GM18519 (cell line): ENCODE results near the gene PCDHA1.
"Not testable (repeated sequence)": the region's sequence is repeated elsewhere in the genome, so short reads cannot be mapped to it uniquely, and the experiment has no call there.

Source experiments
- ATAC-seq: cut with Tn5 transposase; IDR thresholded peaks from one replicate; pipeline ENCODE4 v1.9.1; 2021; ENCODE audit warnings: mild to moderate bottlenecking, moderate library complexity; ENCODE audit not compliant: unreplicated experiment, low FRiP score

PCDHA1 gene

GRCh38 chr5:140848139-140849102 lies 62.5 kb downstream of the PCDHA1 start, which contains the start of gene PCDHA9:
Gene PCDHA9 (plus strand): TSS chr5:140848382. CDS start chr5:140848496, 114 bp downstream.
- ATAC-seq = not testable (repeated sequence)

GRCh38 chr5:140849831-140850634 lies 64.1 kb downstream of the PCDHA1 start:
- not testable (repeated sequence) for ATAC-seq

DNA sequence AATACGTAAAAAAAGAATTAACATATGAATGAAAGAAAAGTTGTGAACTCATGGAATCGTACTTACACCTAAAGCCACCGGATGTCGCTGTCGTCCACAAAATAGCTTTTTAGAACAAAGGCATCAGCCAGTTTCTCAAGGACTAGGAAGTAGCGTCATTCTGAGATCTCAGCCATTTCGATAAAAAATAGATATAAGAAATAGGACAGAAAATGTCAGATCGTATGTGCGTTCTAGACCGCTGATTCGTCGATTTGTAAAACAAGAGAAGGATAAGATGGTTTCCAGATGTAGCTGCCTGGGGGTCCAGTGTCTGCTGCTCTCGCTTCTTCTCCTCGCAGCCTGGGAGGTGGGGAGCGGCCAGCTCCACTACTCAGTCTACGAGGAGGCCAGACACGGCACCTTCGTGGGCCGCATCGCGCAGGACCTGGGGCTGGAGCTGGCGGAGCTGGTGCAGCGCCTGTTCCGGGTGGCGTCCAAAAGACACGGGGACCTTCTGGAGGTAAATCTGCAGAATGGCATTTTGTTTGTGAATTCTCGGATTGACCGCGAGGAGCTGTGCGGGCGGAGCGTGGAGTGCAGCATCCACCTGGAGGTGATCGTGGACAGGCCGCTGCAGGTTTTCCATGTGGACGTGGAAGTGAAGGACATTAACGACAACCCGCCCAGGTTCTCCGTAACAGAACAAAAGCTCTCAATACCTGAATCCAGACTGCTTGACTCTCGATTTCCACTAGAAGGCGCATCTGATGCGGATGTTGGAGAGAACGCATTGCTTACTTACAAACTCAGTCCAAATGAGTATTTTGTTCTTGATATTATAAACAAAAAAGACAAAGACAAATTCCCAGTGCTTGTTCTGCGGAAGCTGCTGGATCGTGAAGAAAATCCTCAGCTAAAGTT lies 70.1 kb downstream of the PCDHA1 start, which contains the start of gene PCDHA10:
TSS of gene PCDHA10 (plus strand) at position 126 of the 903 bp plus-strand sequence. CDS start at position 278, 152 bp downstream.
- no peak for ATAC-seq

- ATAC-seq = no peak
Measured at GRCh38 chr5:140857177-140857986, 71.4 kb downstream of the PCDHA1 start.

- no peak for ATAC-seq
Measured at GRCh38 chr5:140857987-140858240, 72.0 kb downstream of the PCDHA1 start.

DNA sequence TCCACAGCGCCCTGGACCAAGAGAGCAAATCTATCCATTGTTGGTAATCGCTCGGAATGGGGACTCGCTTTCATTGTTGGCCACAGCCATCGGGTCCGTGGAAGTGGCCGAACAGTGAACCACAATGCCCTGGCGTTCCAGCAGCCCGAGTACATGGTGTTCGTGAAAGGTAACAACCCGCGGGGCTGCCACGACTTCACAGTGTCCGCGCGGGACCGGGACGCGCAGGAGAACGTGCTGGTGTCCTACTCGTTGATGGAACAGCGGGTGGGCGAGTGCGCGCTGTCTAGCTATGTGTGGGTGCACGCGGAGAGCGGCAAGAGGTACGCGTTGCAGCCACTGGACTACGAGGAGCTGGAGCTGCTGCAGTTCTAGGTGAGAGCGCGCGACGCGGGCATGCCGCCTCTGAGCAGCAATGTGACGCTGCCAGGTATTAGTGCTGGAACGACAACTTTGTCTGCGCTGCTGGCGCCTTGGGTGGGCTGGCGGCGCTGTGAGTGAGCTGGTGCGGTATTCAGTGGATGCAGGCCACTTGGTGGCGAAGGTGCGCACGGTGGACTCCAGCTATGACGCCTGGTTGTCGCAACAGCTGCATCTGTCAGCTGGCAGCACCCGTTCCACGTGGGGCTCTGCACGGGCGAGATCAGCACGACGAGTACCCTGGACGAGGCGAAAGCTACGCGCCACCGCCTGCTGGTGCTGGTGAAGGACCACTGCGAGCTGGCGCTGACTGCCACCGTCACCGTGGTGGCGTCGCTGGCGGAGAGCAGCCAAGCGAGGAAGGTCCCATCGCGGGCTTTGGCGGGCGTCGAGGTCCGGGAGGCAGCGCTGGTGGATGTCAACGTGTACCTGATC lies 76.7 kb downstream of the PCDHA1 start:
- no peak for ATAC-seq

GRCh38 chr5:140868721-140869554 lies 83.0 kb downstream of the PCDHA1 start, which contains the start of gene PCDHA11:
Gene PCDHA11 (plus strand): TSS chr5:140868957. CDS start chr5:140869104, 147 bp downstream.
- no peak for ATAC-seq

- ATAC-seq = no peak
Measured at GRCh38 chr5:140869555-140869886, 83.6 kb downstream of the PCDHA1 start.

- no peak for ATAC-seq
Measured at GRCh38 chr5:140870221-140871201, 84.6 kb downstream of the PCDHA1 start.

- no peak for ATAC-seq
Measured at GRCh38 chr5:140875085-140876065, 89.4 kb downstream of the PCDHA1 start, which contains the start of gene PCDHA12. Gene PCDHA12 (plus strand): TSS chr5:140875308. CDS start chr5:140875473, 165 bp downstream.

DNA sequence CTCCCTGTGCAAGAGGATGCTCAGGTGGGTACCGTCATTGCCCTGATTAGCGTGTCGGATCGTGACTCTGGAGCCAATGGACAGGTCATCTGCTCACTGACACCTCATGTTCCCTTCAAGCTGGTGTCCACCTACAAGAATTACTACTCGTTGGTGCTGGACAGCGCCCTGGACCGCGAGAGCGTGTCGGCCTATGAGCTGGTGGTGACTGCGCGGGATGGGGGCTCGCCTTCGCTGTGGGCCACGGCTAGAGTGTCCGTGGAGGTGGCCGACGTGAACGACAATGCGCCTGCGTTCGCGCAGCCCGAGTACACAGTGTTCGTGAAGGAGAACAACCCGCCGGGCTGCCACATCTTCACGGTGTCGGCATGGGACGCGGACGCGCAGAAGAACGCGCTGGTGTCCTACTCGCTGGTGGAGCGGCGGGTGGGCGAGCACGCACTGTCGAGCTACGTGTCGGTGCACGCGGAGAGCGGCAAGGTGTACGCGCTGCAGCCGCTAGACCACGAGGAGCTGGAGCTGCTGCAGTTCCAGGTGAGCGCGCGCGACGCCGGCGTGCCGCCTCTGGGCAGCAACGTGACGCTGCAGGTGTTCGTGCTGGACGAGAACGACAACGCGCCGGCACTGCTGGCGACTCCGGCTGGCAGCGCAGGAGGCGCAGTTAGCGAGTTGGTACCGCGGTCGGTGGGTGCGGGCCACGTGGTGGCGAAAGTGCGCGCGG lies 90.8 kb downstream of the PCDHA1 start:
- ATAC-seq = not testable (repeated sequence)

GRCh38 chr5:140877262-140877581 lies 91.3 kb downstream of the PCDHA1 start:
- ATAC-seq = no peak

DNA sequence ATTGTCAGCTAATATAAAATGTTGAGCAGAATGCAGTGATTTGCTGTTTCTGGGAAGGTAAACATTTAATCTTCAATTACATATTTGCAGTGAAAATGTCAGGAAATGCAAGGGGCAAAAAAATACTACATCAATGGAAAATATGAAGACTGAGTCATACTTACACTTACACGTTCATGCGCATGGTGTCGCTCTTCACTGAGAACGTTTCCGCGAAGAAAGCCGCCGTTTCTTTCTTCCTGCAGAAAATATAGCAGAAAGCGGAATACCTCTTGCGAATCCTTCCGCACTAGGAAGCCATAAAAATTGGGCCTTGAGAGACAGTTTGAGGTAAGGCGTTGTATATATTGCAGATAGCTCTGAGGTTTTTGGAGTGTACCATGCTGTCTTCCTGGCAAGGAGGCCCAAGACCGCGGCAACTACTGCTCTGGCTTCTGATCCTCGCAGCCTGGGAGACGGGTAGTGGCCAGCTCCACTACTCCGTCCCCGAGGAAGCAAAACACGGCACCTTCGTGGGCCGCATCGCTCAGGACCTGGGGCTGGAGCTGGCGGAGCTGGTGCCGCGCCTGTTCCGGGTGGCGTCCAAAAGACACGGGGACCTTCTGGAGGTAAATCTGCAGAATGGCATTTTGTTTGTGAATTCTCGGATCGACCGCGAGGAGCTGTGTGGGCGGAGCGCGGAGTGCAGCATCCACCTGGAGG lies 96.1 kb downstream of the PCDHA1 start, which contains the start of gene PCDHA13:
TSS of gene PCDHA13 (plus strand) at position 236 of the 702 bp plus-strand sequence. CDS start at position 381, 145 bp downstream.
- no peak for ATAC-seq

DNA sequence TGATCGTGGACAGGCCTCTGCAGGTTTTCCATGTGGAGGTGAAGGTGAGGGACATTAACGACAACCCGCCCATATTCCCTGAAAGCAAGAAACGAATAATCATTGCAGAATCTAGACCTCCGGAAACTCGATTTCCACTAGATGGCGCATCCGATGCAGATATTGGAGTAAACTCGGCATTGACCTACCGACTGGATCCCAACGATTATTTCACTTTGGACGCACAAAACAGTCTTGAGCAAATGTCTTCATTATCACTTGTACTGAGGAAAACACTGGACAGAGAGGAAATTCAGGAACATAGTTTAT lies 96.6 kb downstream of the PCDHA1 start:
- ATAC-seq = no peak
